ENCODE measurements around the gene ANGPTL7. TPM values are rescaled to one million over a fixed set of nuclear protein-coding genes. Genes with fewer than 3 reads are reported as not detected.

Gene ANGPTL7, protein sequence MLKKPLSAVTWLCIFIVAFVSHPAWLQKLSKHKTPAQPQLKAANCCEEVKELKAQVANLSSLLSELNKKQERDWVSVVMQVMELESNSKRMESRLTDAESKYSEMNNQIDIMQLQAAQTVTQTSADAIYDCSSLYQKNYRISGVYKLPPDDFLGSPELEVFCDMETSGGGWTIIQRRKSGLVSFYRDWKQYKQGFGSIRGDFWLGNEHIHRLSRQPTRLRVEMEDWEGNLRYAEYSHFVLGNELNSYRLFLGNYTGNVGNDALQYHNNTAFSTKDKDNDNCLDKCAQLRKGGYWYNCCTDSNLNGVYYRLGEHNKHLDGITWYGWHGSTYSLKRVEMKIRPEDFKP
- not detected in 3 replicates for total RNA-seq

DNA sequence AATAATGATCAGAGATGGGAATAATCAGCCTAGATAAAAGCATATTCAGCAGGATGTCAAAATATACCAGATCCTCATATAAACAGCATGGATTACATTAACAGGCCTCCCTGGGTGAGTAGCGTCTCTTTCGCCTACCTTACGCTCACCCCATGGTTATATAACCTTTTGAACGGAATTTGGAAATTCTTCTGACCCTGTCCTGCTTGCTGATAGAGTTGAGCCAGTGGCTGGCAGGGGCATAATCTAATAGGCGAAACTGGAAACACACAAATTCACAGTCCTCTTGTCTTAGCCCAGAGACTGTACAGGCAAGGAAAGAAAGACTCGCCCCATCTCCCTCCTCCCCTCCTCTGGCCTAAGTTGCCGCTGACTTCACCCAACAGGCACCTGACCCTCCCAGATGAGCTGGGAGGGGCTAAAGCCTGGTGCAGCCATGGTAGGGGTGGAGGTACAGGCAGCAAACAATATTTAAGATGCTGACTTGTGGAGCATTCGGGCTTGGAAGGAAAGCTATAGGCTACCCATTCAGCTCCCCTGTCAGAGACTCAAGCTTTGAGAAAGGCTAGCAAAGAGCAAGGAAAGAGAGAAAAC, at the start of gene ANGPTL7:
Gene ANGPTL7, plus strand, starts transcription at position 498 of the 594 bp plus-strand sequence. CDS start 225 bp downstream, outside the sequence.
- Mint-ChIP-seq H3K4me1 (no peaks in the 10 kb centered on the region), H3K9me3 (no peaks in the 10 kb centered on the region), H3K27ac (no peak within 1 kb of the TSS), H3K4me3 (no peak within 1 kb of the TSS), H3K36me3 (peaks cover 21% of the 10 kb centered on the region), H3K27me3 (ENCODE audit: low read depth) (no peaks in the 10 kb centered on the region)
- TF ChIP-seq, protein P1, sequence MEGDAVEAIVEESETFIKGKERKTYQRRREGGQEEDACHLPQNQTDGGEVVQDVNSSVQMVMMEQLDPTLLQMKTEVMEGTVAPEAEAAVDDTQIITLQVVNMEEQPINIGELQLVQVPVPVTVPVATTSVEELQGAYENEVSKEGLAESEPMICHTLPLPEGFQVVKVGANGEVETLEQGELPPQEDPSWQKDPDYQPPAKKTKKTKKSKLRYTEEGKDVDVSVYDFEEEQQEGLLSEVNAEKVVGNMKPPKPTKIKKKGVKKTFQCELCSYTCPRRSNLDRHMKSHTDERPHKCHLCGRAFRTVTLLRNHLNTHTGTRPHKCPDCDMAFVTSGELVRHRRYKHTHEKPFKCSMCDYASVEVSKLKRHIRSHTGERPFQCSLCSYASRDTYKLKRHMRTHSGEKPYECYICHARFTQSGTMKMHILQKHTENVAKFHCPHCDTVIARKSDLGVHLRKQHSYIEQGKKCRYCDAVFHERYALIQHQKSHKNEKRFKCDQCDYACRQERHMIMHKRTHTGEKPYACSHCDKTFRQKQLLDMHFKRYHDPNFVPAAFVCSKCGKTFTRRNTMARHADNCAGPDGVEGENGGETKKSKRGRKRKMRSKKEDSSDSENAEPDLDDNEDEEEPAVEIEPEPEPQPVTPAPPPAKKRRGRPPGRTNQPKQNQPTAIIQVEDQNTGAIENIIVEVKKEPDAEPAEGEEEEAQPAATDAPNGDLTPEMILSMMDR (IDR thresholded peaks at IDR 0.05; ENCODE audit: unreplicated experiment), result no peak
- no peak for DNase-seq (ENCODE audit: low spot score in 2 of 2, unreplicated experiment in 2 of 2)

DNA sequence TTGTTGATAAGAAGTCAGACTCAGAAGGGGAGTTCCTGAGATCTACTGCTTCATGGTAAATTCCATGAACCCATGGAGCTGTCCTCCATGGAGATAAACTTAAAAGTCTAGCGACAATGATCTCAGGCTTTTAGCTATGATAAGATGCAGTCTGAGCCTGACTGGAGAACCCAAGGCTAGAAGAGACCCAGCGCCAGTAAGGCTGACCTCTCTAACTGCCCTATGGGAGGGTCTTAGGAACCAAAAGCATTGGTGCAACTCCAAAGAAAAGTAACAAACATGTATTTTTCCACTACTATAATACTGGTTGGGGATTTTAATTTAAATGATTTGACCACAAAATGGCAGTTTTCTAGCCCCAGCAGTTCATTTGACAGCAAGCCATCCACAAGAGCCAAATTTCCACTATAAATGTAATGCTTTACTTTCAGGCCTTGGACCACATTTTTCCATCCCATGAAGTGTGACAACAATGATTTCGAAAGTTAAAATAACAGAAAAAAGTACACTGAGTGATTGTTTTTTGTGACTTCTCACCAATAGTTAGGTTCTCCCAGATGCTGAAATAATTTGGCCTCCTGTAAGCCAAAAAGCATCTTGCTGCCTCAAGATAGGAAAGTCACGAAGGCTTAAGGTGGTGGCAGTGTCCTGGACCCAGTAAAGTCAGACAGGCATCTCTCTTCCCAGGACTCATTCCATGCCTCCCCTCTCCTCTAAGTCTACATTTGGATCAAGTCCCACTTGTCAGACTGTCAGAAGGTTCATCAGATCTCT, 46.4 kb upstream of the ANGPTL7 start:
- peaks cover 28% of the 10 kb centered on the region for H3K36me3 Mint-ChIP-seq
- H3K4me3 Mint-ChIP-seq, result no peak overlapping the region
- TF ChIP-seq, protein P1 (IDR thresholded peaks at IDR 0.05; ENCODE audit: unreplicated experiment), result no peak
- DNase-seq (ENCODE audit: low spot score in 2 of 2, unreplicated experiment in 2 of 2), result no peak
- H3K4me1 Mint-ChIP-seq, result no peaks in the 10 kb centered on the region
- no peaks in the 10 kb centered on the region for H3K9me3 Mint-ChIP-seq
- no peaks in the 10 kb centered on the region for H3K27me3 Mint-ChIP-seq (ENCODE audit: low read depth)
- H3K27ac Mint-ChIP-seq, result no peak overlapping the region

DNA sequence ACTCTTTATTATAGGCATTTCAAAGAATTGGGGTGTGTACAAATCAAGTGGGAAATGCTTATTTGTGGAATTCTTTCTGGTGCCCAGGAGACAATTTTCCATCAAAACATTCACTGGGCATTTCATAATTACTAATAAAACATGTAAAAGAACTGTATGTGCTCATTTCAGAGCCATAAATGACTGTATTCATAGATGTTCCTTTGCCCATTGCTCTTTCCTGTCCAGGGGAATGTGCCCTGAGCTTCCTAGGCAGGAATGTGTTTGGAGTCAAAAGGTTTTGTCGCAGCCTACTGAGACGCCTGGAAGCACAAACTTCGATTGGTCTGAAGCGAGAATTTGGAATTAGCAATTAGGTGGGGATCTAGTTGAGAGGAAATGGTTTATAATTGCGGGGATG, 45.8 kb upstream of the ANGPTL7 start:
- Mint-ChIP-seq H3K27me3 (ENCODE audit: low read depth) (no peaks in the 10 kb centered on the region), H3K36me3 (peaks cover 27% of the 10 kb centered on the region), H3K4me3 (no peak overlapping the region), H3K27ac (no peak overlapping the region), H3K9me3 (no peaks in the 10 kb centered on the region), H3K4me1 (no peaks in the 10 kb centered on the region)
- TF ChIP-seq, protein P1 (IDR thresholded peaks at IDR 0.05; ENCODE audit: unreplicated experiment), result no peak
- no peak for DNase-seq (ENCODE audit: low spot score in 2 of 2, unreplicated experiment in 2 of 2)

DNA sequence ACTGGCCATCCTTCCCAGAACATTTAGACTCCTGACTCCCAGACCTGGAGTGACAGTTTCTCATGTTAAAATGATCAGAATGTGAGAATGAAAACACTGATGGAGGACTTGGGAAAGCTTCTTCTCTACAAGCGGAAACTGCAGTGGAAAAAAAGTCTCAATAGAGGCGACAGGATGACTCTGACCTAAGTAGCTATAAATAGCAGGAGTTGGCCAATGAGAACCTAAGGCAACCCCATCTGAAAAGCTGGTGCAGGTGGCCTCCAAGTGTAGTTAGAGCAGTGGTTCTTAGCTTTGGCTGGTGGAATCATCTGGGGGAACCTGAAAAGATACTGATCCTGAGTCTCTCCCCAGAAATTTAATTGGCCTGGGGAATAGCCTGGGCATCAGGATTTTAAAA, 45.2 kb upstream of the ANGPTL7 start:
- TF ChIP-seq, protein P1 (IDR thresholded peaks at IDR 0.05; ENCODE audit: unreplicated experiment), result no peak
- Mint-ChIP-seq H3K4me1 (no peaks in the 10 kb centered on the region), H3K27ac (no peak overlapping the region), H3K4me3 (no peak overlapping the region), H3K27me3 (ENCODE audit: low read depth) (no peaks in the 10 kb centered on the region), H3K9me3 (no peaks in the 10 kb centered on the region), H3K36me3 (peaks cover 24% of the 10 kb centered on the region)
- DNase-seq (ENCODE audit: low spot score in 2 of 2, unreplicated experiment in 2 of 2), result no peak

DNA sequence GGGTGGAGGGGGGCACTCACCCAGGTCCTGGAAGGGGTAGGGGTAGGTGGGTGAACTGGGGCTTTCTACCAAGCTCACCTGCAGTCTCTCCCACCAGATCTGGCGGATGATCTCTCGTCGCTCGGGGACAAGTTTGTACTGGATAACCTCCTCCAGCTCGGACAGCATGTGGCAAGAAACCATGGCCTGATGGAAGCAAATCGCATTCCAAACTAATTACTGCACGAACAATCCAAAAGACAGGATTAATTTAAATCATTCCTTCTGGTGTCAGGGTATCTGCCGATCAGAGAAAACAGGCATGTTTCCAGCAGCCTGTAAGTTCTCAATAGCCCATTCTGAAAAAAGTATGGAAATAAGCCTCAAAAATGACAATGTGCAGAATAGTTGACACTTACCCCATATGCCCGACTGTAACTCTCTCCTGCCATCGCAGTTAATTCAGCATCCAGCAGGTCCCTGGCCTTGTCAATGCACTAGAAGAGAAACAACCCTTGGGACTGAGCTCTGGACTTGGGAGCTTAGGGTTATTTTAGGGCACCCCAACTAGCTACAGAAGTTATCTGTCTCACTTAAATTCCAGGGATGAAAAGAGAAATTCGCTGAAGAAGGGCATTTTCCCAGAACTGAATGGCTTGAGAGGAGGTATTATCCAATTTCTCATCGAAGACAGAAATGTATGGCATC, 44.4 kb upstream of the ANGPTL7 start:
- H3K27ac Mint-ChIP-seq, result no peak overlapping the region
- TF ChIP-seq, protein P1 (IDR thresholded peaks at IDR 0.05; ENCODE audit: unreplicated experiment), result no peak
- H3K4me3 Mint-ChIP-seq, result no peak overlapping the region
- H3K36me3 Mint-ChIP-seq, result peaks cover 21% of the 10 kb centered on the region
- H3K4me1 Mint-ChIP-seq, result no peaks in the 10 kb centered on the region
- no peaks in the 10 kb centered on the region for H3K9me3 Mint-ChIP-seq
- no peaks in the 10 kb centered on the region for H3K27me3 Mint-ChIP-seq (ENCODE audit: low read depth)
- DNase-seq (ENCODE audit: low spot score in 2 of 2, unreplicated experiment in 2 of 2), result no peak

Data from mesothelial cell of epicardium (in vitro differentiated cells).